K562 (cell line): ENCODE measurements around the gene ID2. TPM values are rescaled to one million over a fixed set of nuclear protein-coding genes. Genes with fewer than 3 reads are reported as not detected.

Experiments
- ATAC-seq: fragments of 200-7000 bp; cut with Tn5 transposase; 3 replicates; pipeline ENCODE4 v1.9.1; 2020; ENCODE audit warnings: moderate library complexity
- BruUV-seq: library from RNA; stranded (reverse); fragments of 400-500 nt; replicated peaks from 2 replicates; lab custom pipeline; 2021; lab: Mats Ljungman, UMichigan
- CTCF ChIA-PET: fragments of 300-600 bp; formaldehyde crosslinking; extraction: SDS; loops from one replicate; lab custom pipeline; 2021; ENCODE audit warnings: low intra/inter-chr PET ratio; lab: Yijun Ruan, JAX
- POLR2A ChIA-PET: fragments of 300-600, 350-650 bp; sonication (Branson Sonifier 250); formaldehyde crosslinking; extraction: SDS; loops from one replicate; lab custom pipeline; 2021; ENCODE audit warnings: antibody characterized with exemption, inconsistent platforms; lab: Yijun Ruan, JAX
- DNase-seq, 4 experiments: peaks; one replicate each; pipeline versions ENCODE4 v3.0.0 to v3.0.0-alpha.2; 2011 to 2018; ENCODE audit warnings: low spot score in 3 of 4, mixed read lengths in 3 of 4; ENCODE audit errors: extremely low read depth in 1 of 4
- FAIRE-seq: peaks from 2 replicates; lab custom pipeline; 2011; peaks lifted over from hg19 to GRCh38; lab: Jason Lieb, UNC
- H2AFZ ChIP-seq: 2 replicates; pipeline ENCODE4 v1.6.0; 2011; ENCODE audit warnings: low read depth, low read length, control low read depth, inconsistent platforms
- H3K27ac ChIP-seq: fragments of 200-600 bp; 3 replicates; pipeline ENCODE4 v1.8.0; 2011; ENCODE audit warnings: low read depth, mild to moderate bottlenecking, control low read depth, inconsistent platforms, low read length, moderate library complexity, mixed read lengths; ENCODE audit errors: extremely low read depth
- H3K27me3 ChIP-seq, 2 experiments: fragments of 300-600 bp in 1 of 2; 2 replicates in 1 of 2; 3 replicates in 1 of 2; pipeline versions ENCODE4 v1.6.0 to v1.8.0; 2011; ENCODE audit warnings: inconsistent platforms in 2 of 2, low read length in 2 of 2, mild to moderate bottlenecking in 1 of 2, mixed read lengths in 1 of 2, moderate library complexity in 1 of 2; ENCODE audit not compliant: control insufficient read depth in 2 of 2, insufficient read depth in 2 of 2
- H3K36me3 ChIP-seq: fragments of 300-600 bp; 3 replicates; pipeline ENCODE4 v1.8.0; 2011; ENCODE audit warnings: mild to moderate bottlenecking, low read length, inconsistent platforms; ENCODE audit not compliant: control insufficient read depth, insufficient read depth
- H3K4me1 ChIP-seq, 2 experiments: fragments of 200-600 bp in 1 of 2; replicated peaks in 1 of 2; 2 replicates in 1 of 2; 3 replicates in 1 of 2; pipeline versions ENCODE4 v1.5.1 to v1.8.0; 2011; ENCODE audit warnings: inconsistent platforms in 2 of 2, low read length in 2 of 2, mild to moderate bottlenecking in 1 of 2, mixed read lengths in 1 of 2, moderate library complexity in 1 of 2; ENCODE audit not compliant: control insufficient read depth in 2 of 2, insufficient read depth in 2 of 2
- H3K4me2 ChIP-seq: 2 replicates; pipeline ENCODE4 v1.6.1; 2011; ENCODE audit warnings: low read length, control low read depth, inconsistent platforms, mixed read lengths; ENCODE audit not compliant: insufficient read depth
- H3K4me3 ChIP-seq: fragments of 200-600 bp; sonication (generic), shearing (Covaris generic); 2 replicates; pipeline ENCODE4 v1.5.1; 2016; ENCODE audit warnings: control low read depth, inconsistent platforms
- H3K79me2 ChIP-seq: fragments of 200-600 bp; 3 replicates; pipeline ENCODE4 v1.8.0; 2011; ENCODE audit warnings: low read length, inconsistent platforms; ENCODE audit not compliant: control insufficient read depth, insufficient read depth
- H3K9ac ChIP-seq, 2 experiments: 2 replicates each; pipeline versions ENCODE4 v1.6.0 to v1.6.1; 2011; ENCODE audit warnings: low read depth in 2 of 2, low read length in 2 of 2, control low read depth in 1 of 2, inconsistent platforms in 1 of 2, mild to moderate bottlenecking in 1 of 2, mixed read lengths in 1 of 2; ENCODE audit not compliant: insufficient read depth in 1 of 2
- H3K9me1 ChIP-seq: one replicate; pipeline ENCODE4 v1.6.0; 2011; ENCODE audit warnings: inconsistent platforms, mild to moderate bottlenecking, low read length, moderate library complexity; ENCODE audit not compliant: control insufficient read depth, insufficient read depth
- H3K9me3 ChIP-seq: replicated peaks from 2 replicates; pipeline ENCODE4 v1.5.1; 2011; ENCODE audit warnings: low read depth, low read length, inconsistent platforms; ENCODE audit not compliant: control insufficient read depth, insufficient read depth
- H4K20me1 ChIP-seq: replicated peaks from 2 replicates; pipeline ENCODE4 v1.6.1; 2011; ENCODE audit warnings: low read length, inconsistent platforms, mixed read lengths; ENCODE audit not compliant: control insufficient read depth, insufficient read depth
- CHAMP1 ChIP-seq: fragments of 450-650 bp; IDR thresholded peaks from 2 replicates; pipeline ENCODE4 v1.6.1; 2016; ENCODE audit warnings: mild to moderate bottlenecking
- PHF20 ChIP-seq: fragments of 450-650 bp; IDR thresholded peaks from 2 replicates; pipeline ENCODE4 v1.6.1; 2018; ENCODE audit not compliant: partially characterized antibody
- TEAD4 ChIP-seq, 2 experiments: sonication (generic) in 1 of 2; formaldehyde crosslinking in 1 of 2; IDR thresholded peaks; 2 replicates each; pipeline versions ENCODE4 v1.6.1 to v1.8.0; 2012 to 2022; ENCODE audit warnings: borderline replicate concordance in 1 of 2, inconsistent platforms in 1 of 2, low read length in 1 of 2, mild to moderate bottlenecking in 1 of 2, missing genetic modification reagents in 1 of 2
- TRIM28 ChIP-seq: fragments of 450-650 bp; IDR thresholded peaks from 2 replicates; pipeline ENCODE4 v1.6.1; 2017
- ZNF133 ChIP-seq: fragments of 250-450 bp; sonication (Bioruptor Pico); IDR thresholded peaks from 2 replicates; pipeline ENCODE4 v1.4.0; 2020; ENCODE audit warnings: mild to moderate bottlenecking
- ZNF134 ChIP-seq: fragments of 250-450 bp; sonication (Bioruptor Pico); conservative IDR thresholded peaks from 2 replicates; pipeline ENCODE4 v1.4.0; 2020
- ZNF668 ChIP-seq: fragments of 250-450 bp; sonication (Bioruptor Pico); IDR thresholded peaks from 2 replicates; pipeline ENCODE4 v1.8.0; 2022; ENCODE audit warnings: mild to moderate bottlenecking, inconsistent platforms
- WGBS: fragments of 100-300 bp; shearing (Covaris generic); methylation state at CpG from one replicate; pipeline ENCODE4 v1.1.6; 2016; ENCODE audit warnings: low coverage, mixed read lengths; ENCODE audit not compliant: insufficient coverage; ENCODE audit errors: missing lambda C conversion rate; 5-methylcytosine and 5-hydroxymethylcytosine counted together
- in situ Hi-C: fragments of 300-500 bp; cut with MboI; formaldehyde crosslinking; loops from 4 replicates; pipeline ENCODE4 v1.15.0; 2018; ENCODE audit warnings: inconsistent platforms, mixed read lengths
- intact Hi-C: fragments of 100-400 bp; cut with micrococcal nuclease; formaldehyde crosslinking; loops from 2 replicates; pipeline ENCODE4 v1.14.2; 2022
- polyA plus RNA-seq, 8 experiments: library from polyadenylated mRNA; depleted of rRNA in 4 of 8; stranded (reverse) in 5 of 8; unstranded in 3 of 8; fragments of >200 nt; fragmentation: Nextera tagmentation in 2 of 8; fragmentation: Illumina TruSeq in 1 of 8; extraction: Ambion mirVana in 2 of 8; extraction: Trizol in 1 of 8; gene quantifications; 2 replicates each; pipeline versions ENCODE4 v1.2.1 to v1.2.3, GENCODE V29; 2011 to 2014; ENCODE audit warnings: inconsistent platforms in 1 of 8, missing spikeins in 1 of 8
- total RNA-seq, 7 experiments: library from RNA; depleted of rRNA in 6 of 7; stranded (reverse); fragments of >200 nt in 6 of 7; fragmentation: Illumina TruSeq in 2 of 7; extraction: Trizol in 2 of 7; gene quantifications; 2 replicates each; pipeline versions ENCODE4 v1.2.1 to v1.2.3, GENCODE V29; 2011 to 2021; ENCODE audit warnings: low replicate concordance in 1 of 7
- TF ChIP-seq, protein P1 (sequence below): sonication (generic); formaldehyde crosslinking; IDR thresholded peaks from 2 replicates; pipeline ENCODE4 v1.8.0; 2022; ENCODE audit warnings: missing genetic modification reagents, mild to moderate bottlenecking, moderate library complexity, borderline replicate concordance
- TF ChIP-seq, protein P2 (sequence below): fragments of 450-650 bp; IDR thresholded peaks from 2 replicates; pipeline ENCODE4 v1.6.1; 2018; ENCODE audit warnings: mild to moderate bottlenecking, low read depth; ENCODE audit not compliant: partially characterized antibody

The ID2 gene
- total and polyA plus RNA-seq, 9 of the 15 experiments (the other 6 are each of a cell fraction or from before 2014, with no cell fraction given) = 8.0 to 35.7 (median 16.6) TPM

DNA sequence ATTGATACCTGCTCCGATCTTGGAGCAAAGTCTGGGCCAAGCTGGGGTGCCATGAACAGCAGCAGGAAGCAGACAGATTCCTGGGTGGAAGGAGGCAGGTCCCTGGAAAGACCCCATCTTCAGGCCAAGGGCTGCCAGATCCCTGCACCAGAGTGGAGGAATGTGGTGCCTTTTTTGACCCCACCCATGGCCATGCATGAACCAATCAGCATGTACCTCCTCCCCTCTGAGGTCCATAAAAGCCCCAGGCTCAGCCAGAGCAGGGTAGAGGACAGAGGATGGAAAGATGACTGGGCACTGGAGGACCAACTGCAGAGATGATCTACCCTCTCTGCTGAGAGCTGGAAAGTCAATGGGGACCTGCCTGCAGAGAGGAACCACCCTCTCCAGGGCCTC is 34.4 kb upstream of the ID2 start:
- Histone ChIP-seq H3K27ac (no peak overlapping the region), H3K36me3 (no peaks in the 10 kb centered on the region), H3K27me3 (peaks cover 0 to 15% of the 10 kb centered on the region in 2 experiments; a peak in 2 of 5 replicates), H4K20me1 (no peaks in the 10 kb centered on the region), H3K9me3 (no peaks in the 10 kb centered on the region), H3K79me2 (no peaks in the 10 kb centered on the region), H3K4me3 (no peak overlapping the region), H3K9me1 (no peaks in the 10 kb centered on the region), H2AFZ (no peak overlapping the region), H3K4me1 (peaks cover 5 to 24% of the 10 kb centered on the region in 2 experiments; a peak in 3 of 5 replicates), H3K4me2 (no peak overlapping the region), H3K9ac (no peak overlapping the region)
- intact Hi-C loops = no loop called here
- in situ Hi-C loops = no loop called here
- 20% methylated on average over 1 of the region's 1 CpG for WGBS
- DNase-seq (no peak), FAIRE-seq (no peak), ATAC-seq (no peak)
- POLR2A ChIA-PET = interaction anchor here (0.6 to 1.3 kb wide), 3 partner anchors 34 to 38 kb away, joined by 3 read pairs; partner anchors contain the start of gene ID2
- CTCF ChIA-PET = no interaction called here
- TF ChIP-seq, protein P1, sequence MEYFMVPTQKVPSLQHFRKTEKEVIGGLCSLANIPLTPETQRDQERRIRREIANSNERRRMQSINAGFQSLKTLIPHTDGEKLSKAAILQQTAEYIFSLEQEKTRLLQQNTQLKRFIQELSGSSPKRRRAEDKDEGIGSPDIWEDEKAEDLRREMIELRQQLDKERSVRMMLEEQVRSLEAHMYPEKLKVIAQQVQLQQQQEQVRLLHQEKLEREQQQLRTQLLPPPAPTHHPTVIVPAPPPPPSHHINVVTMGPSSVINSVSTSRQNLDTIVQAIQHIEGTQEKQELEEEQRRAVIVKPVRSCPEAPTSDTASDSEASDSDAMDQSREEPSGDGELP = no peak
- no peak for TF ChIP-seq TEAD4 (IDR thresholded peaks at IDR 0.05; ENCODE audit: low read length)
- TF ChIP-seq TEAD4 (CRISPR knock-in tag; IDR thresholded peaks at IDR 0.05; ENCODE audit: borderline replicate concordance) = no peak
- no peak for TF ChIP-seq CHAMP1
- TF ChIP-seq, protein P2, sequence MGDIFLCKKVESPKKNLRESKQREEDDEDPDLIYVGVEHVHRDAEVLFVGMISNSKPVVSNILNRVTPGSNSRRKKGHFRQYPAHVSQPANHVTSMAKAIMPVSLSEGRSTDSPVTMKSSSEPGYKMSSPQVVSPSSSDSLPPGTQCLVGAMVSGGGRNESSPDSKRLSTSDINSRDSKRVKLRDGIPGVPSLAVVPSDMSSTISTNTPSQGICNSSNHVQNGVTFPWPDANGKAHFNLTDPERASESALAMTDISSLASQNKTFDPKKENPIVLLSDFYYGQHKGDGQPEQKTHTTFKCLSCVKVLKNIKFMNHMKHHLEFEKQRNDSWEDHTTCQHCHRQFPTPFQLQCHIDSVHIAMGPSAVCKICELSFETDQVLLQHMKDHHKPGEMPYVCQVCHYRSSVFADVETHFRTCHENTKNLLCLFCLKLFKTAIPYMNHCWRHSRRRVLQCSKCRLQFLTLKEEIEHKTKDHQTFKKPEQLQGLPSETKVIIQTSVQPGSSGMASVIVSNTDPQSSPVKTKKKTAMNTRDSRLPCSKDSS = peak; percentile 35
- no peak for TF ChIP-seq ZNF668 (CRISPR knock-in tag)
- TF ChIP-seq ZNF134 (CRISPR knock-in tag) = no peak
- TF ChIP-seq TRIM28 = 0 out of 2 replicates have a peak, but pooled peaks have one; percentile 19
- TF ChIP-seq PHF20 = no peak
- no peak for TF ChIP-seq ZNF133 (CRISPR knock-in tag)
- no TSS peak for BruUV-seq
